A549 (cell line): ENCODE measurements around the gene DNAJB6. TPM values are rescaled to one million over a fixed set of nuclear protein-coding genes. Genes with fewer than 3 reads are reported as not detected.

ENCODE experiments used
- ATAC-seq, 2 experiments: fragments of 200-7000 bp in 1 of 2; fragments of >200 bp in 1 of 2; cut with Nextera tagmentation in 1 of 2; cut with Tn5 transposase in 1 of 2; 3 replicates each; pipeline versions ENCODE4 v1.8.0 to v1.9.1; 2018 to 2020; ENCODE audit warnings: mild to moderate bottlenecking in 1 of 2, moderate library complexity in 1 of 2
- CTCF ChIA-PET: fragments of 300-600 bp; sonication (Branson Sonifier 250); formaldehyde crosslinking; extraction: SDS; loops from one replicate; lab custom pipeline; 2021; ENCODE audit warnings: antibody characterized with exemption, inconsistent platforms; lab: Yijun Ruan, JAX
- POLR2A ChIA-PET: fragments of 350-600 bp; formaldehyde crosslinking; extraction: SDS; loops from one replicate; lab custom pipeline; 2021; ENCODE audit warnings: antibody characterized with exemption, inconsistent platforms; lab: Yijun Ruan, JAX
- DNase-seq, 2 experiments: peaks; one replicate each; pipeline versions ENCODE4 v3.0.0 to v3.0.0-alpha.2; 2011 to 2016; ENCODE audit warnings: low read depth in 1 of 2, low spot score in 1 of 2
- FAIRE-seq: peaks from 2 replicates; lab custom pipeline; 2011; peaks lifted over from hg19 to GRCh38; lab: Jason Lieb, UNC
- H3K27ac ChIP-seq, 2 experiments: fragments of >200 bp; sonication (Bioruptor Twin); formaldehyde crosslinking; 3 replicates each; pipeline ENCODE4 v1.5.1; 2016 to 2017
- H3K4me1 ChIP-seq: fragments of >200 bp; sonication (Bioruptor Twin); formaldehyde crosslinking; 3 replicates; pipeline ENCODE4 v1.6.1; 2016
- H3K4me2 ChIP-seq: fragments of >200 bp; sonication (Bioruptor Twin); formaldehyde crosslinking; 3 replicates; pipeline ENCODE4 v1.6.1; 2016
- H3K4me3 ChIP-seq: fragments of >200 bp; sonication (Bioruptor Twin); formaldehyde crosslinking; 3 replicates; pipeline ENCODE4 v1.5.1; 2016
- H3K9me3 ChIP-seq: fragments of >200 bp; sonication (Bioruptor Twin); formaldehyde crosslinking; 3 replicates; pipeline ENCODE4 v1.6.1; 2016
- CBX8 ChIP-seq: fragments of 200-600 bp; sonication (generic); IDR thresholded peaks from 2 replicates; pipeline ENCODE4 v1.6.1; 2016
- EHMT2 ChIP-seq: fragments of 200-600 bp; sonication (generic); IDR thresholded peaks from 2 replicates; pipeline ENCODE4 v1.6.1; 2016; ENCODE audit warnings: antibody characterized with exemption, low read depth, mild to moderate bottlenecking, moderate library complexity
- ELK1 ChIP-seq: fragments of 150-350 bp; IDR thresholded peaks from 2 replicates; pipeline ENCODE4 v1.6.1; 2014; ENCODE audit warnings: low read depth, mild to moderate bottlenecking, low read length
- ESRRA ChIP-seq: fragments of 150-350 bp; IDR thresholded peaks from 2 replicates; pipeline ENCODE4 v1.6.1; 2014; ENCODE audit warnings: mild to moderate bottlenecking, low read length, borderline replicate concordance
- FOSL2 ChIP-seq, 2 experiments: fragments of 450-650 bp in 1 of 2; fragments of >200 bp in 1 of 2; sonication (Bioruptor Twin) in 1 of 2; formaldehyde crosslinking; IDR thresholded peaks; 2 replicates each; pipeline versions ENCODE4 v1.5.0 to v1.6.1; 2016 to 2020; ENCODE audit warnings: mild to moderate bottlenecking in 1 of 2, moderate library complexity in 1 of 2
- FOXS1 ChIP-seq: fragments of 250-450 bp; sonication (Bioruptor Pico); IDR thresholded peaks from 2 replicates; pipeline ENCODE4 v1.5.0; 2020; ENCODE audit warnings: mild to moderate bottlenecking, moderate library complexity
- HDAC2 ChIP-seq: fragments of 200-600 bp; sonication (generic); IDR thresholded peaks from 2 replicates; pipeline ENCODE4 v1.6.1; 2016
- HES2 ChIP-seq: fragments of >200 bp; sonication (Bioruptor Twin); formaldehyde crosslinking; IDR thresholded peaks from 2 replicates; pipeline ENCODE4 v1.6.1; 2016
- HOXA7 ChIP-seq: fragments of 250-450 bp; sonication (Bioruptor Pico); IDR thresholded peaks from 2 replicates; pipeline ENCODE4 v1.5.0; 2020; ENCODE audit warnings: mild to moderate bottlenecking, moderate library complexity
- HOXB13 ChIP-seq: fragments of 250-450 bp; sonication (Bioruptor Pico); IDR thresholded peaks from 2 replicates; pipeline ENCODE4 v1.5.0; 2020; ENCODE audit warnings: low read depth, mild to moderate bottlenecking, moderate library complexity
- KDM1A ChIP-seq: fragments of 200-600 bp; sonication (generic); IDR thresholded peaks from 2 replicates; pipeline ENCODE4 v1.6.1; 2016; ENCODE audit warnings: low read depth, mild to moderate bottlenecking
- KDM5A ChIP-seq: fragments of 200-600 bp; sonication (generic); IDR thresholded peaks from 2 replicates; pipeline ENCODE4 v1.6.1; 2016; ENCODE audit warnings: antibody characterized with exemption, mild to moderate bottlenecking
- NR3C1 ChIP-seq: fragments of >200 bp; sonication (Bioruptor Twin); formaldehyde crosslinking; IDR thresholded peaks from 3 replicates; pipeline ENCODE4 v1.6.1; 2017
- PBX3 ChIP-seq: IDR thresholded peaks from 2 replicates; pipeline ENCODE4 v1.6.1; 2012
- POLR2A ChIP-seq: IDR thresholded peaks from 2 replicates; pipeline ENCODE4 v1.6.1; 2012; ENCODE audit warnings: mild to moderate bottlenecking, low read length
- RARB ChIP-seq: fragments of 250-450 bp; sonication (Bioruptor Pico); IDR thresholded peaks from 2 replicates; pipeline ENCODE4 v1.8.0; 2021; ENCODE audit warnings: mild to moderate bottlenecking, moderate library complexity
- RCOR1 ChIP-seq: fragments of 150-350 bp; IDR thresholded peaks from 2 replicates; pipeline ENCODE4 v1.6.1; 2014; ENCODE audit warnings: antibody characterized with exemption, low read length, low read depth
- RFX5 ChIP-seq: fragments of 450-650 bp; IDR thresholded peaks from 2 replicates; pipeline ENCODE4 v1.7.1; 2014; ENCODE audit warnings: antibody characterized with exemption, mild to moderate bottlenecking, moderate library complexity
- RNF2 ChIP-seq: fragments of 200-600 bp; sonication (generic); IDR thresholded peaks from 2 replicates; pipeline ENCODE4 v1.6.1; 2016; ENCODE audit warnings: low read depth, mild to moderate bottlenecking, antibody characterized with exemption, moderate library complexity, borderline replicate concordance
- SREBF2 ChIP-seq: fragments of 450-650 bp; IDR thresholded peaks from 2 replicates; pipeline ENCODE4 v1.6.1; 2014; ENCODE audit warnings: mild to moderate bottlenecking, moderate library complexity
- TP53 ChIP-seq: fragments of 250-450 bp; sonication (Bioruptor Pico); IDR thresholded peaks from 2 replicates; pipeline ENCODE4 v1.5.0; 2021; ENCODE audit warnings: mild to moderate bottlenecking, moderate library complexity
- ZC3H11A ChIP-seq: fragments of 450-650 bp; IDR thresholded peaks from 2 replicates; pipeline ENCODE4 v1.6.1; 2014; ENCODE audit warnings: antibody characterized with exemption, mild to moderate bottlenecking
- ZFP36 ChIP-seq: fragments of 450-650 bp; IDR thresholded peaks from 2 replicates; pipeline ENCODE4 v1.6.1; 2014; ENCODE audit warnings: borderline replicate concordance; ENCODE audit not compliant: partially characterized antibody
- ZSCAN20 ChIP-seq: fragments of 250-450 bp; sonication (Bioruptor Pico); IDR thresholded peaks from 2 replicates; pipeline ENCODE4 v1.8.0; 2022; ENCODE audit warnings: mild to moderate bottlenecking, moderate library complexity
- WGBS: methylation state at CpG from one replicate; pipeline ENCODE4 v1.1.6; 2017; ENCODE audit errors: missing lambda C conversion rate; 5-methylcytosine and 5-hydroxymethylcytosine counted together
- polyA plus RNA-seq, 4 experiments: library from polyadenylated mRNA; depleted of rRNA in 3 of 4; stranded (reverse); fragments of >200 nt; fragmentation: RNase III in 1 of 4; extraction: RNeasy Plus Mini Kit Qiagen cat#74134 plus additional on column Dnase treatment in 1 of 4; gene quantifications; 2 replicates in 3 of 4; 3 replicates in 1 of 4; pipeline ENCODE4 v1.2.3, GENCODE V29; 2011 to 2017
- TF ChIP-seq, protein P1 (sequence below): IDR thresholded peaks from 2 replicates; pipeline ENCODE4 v1.6.1; 2012
- TF ChIP-seq, protein P2 (sequence below): fragments of >200 bp; sonication (Bioruptor Twin); formaldehyde crosslinking; IDR thresholded peaks from 3 replicates; pipeline ENCODE4 v1.6.1; 2016

Gene DNAJB6
- polyA plus RNA-seq, 2 of the 4 experiments (the other 2 are of a cell fraction): 117 to 136 TPM

DNA sequence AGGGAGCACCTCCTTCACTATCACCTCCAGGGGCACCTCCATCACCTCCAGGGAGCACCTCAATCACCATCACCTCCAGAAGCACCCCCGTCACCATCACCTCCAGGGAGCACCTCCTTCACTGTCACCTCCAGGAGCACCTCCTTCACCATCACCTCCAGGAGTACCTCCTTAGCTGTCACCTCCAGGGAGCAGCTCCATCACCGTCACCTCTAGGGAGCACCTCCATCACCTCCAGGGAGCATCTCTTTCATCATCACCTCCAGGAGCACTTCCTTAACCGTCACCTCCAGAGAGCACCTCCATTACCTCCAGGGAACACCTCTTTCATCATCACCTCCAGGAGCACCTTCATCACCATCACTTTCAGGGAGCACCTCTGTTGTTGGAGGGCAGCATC is 103.0 kb downstream of the DNAJB6 start:
- H3K27ac ChIP-seq: no peak overlapping the region
- no peak overlapping the region for H3K4me3 ChIP-seq
- peaks cover 4% of the 10 kb centered on the region; the same call in 1 of the 3 replicates for H3K9me3 ChIP-seq
- ATAC-seq (no peak), DNase-seq (no peak), FAIRE-seq (no peak)
- no peaks in the 10 kb centered on the region for H3K4me1 ChIP-seq
- POLR2A ChIA-PET: no interaction called here
- CTCF ChIA-PET: no interaction called here
- TF ChIP-seq RARB (CRISPR knock-in tag) (no peak), ZC3H11A (no peak), NR3C1 (no peak), HOXB13 (CRISPR knock-in tag) (no peak), RCOR1 (no peak), KDM1A (no peak), HES2 (no peak), ZFP36 (no peak), RNF2 (no peak), KDM5A (no peak), CBX8 (no peak), POLR2A (no peak), PBX3 (no peak), ELK1 (no peak), ESRRA (no peak)
- TF ChIP-seq, protein P1, sequence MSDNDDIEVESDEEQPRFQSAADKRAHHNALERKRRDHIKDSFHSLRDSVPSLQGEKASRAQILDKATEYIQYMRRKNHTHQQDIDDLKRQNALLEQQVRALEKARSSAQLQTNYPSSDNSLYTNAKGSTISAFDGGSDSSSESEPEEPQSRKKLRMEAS: no peak
- H3K4me2 ChIP-seq: no peak overlapping the region
- 34% methylated on average over 3 of the region's 3 CpGs for WGBS

DNA sequence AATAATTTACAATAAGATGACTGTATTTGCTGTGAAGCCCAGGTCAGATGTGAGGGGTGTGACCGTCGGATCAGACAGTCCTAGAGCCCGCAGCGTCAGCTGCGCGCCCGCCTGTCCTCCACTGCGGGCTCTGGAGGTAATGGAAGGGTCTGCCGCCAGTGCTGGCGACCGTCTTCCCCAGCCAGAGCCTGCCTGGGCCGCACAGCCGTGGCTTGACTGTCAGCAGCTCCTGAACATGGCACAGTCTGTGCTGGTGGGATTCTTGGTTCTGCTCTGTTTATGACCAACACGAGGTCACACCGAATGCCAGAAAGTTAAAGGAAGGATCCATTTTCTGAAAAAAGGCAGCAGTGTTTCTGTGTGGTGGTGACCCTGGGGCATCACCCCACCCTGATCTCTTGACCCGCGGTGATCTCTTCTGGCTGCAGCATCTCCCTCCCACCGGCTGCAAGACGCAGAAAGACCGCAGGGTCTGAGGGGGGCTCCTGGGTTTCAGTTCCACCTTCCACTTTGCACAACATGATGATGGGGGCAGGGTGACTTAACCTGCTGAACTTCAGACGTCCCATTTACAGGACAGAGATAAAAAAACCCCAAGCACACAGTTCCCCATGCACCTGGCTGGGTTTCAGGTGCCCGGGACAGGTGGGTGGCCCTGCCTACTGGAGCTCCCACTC is 103.7 kb downstream of the DNAJB6 start:
- FAIRE-seq (no peak), ATAC-seq (no peak; a peak in 1 of 6 replicates), DNase-seq (no peak)
- no peak for TF ChIP-seq HOXA7
- no peak for TF ChIP-seq SREBF2
- TF ChIP-seq KDM1A: no peak
- 68% methylated on average over 16 of the region's 22 CpGs for WGBS
- no peak overlapping the region for H3K27ac ChIP-seq
- ChIA-PET POLR2A (no interaction called here), CTCF (interaction anchor here (1.1 kb wide), 1 partner anchor 18 kb away, joined by 3 read pairs; no protein-coding TSS in a partner anchor)
- H3K9me3 ChIP-seq: peaks cover 4% of the 10 kb centered on the region; the same call in 1 of the 3 replicates
- H3K4me1 ChIP-seq: no peaks in the 10 kb centered on the region
- H3K4me2 ChIP-seq: no peak overlapping the region
- H3K4me3 ChIP-seq: no peak overlapping the region

- WGBS: 75% methylated on average over 16 of the region's 17 CpGs
- FAIRE-seq (no peak), ATAC-seq (no peak), DNase-seq (no peak)
- ChIA-PET CTCF (interaction anchor here (1.1 kb wide), 1 partner anchor 18 kb away, joined by 3 read pairs; no protein-coding TSS in a partner anchor), POLR2A (no interaction called here)
- H3K4me1 ChIP-seq: no peaks in the 10 kb centered on the region
- peaks cover 4% of the 10 kb centered on the region; the same call in 1 of the 3 replicates for H3K9me3 ChIP-seq
- H3K4me2 ChIP-seq: no peak overlapping the region
- TF ChIP-seq, protein P2, sequence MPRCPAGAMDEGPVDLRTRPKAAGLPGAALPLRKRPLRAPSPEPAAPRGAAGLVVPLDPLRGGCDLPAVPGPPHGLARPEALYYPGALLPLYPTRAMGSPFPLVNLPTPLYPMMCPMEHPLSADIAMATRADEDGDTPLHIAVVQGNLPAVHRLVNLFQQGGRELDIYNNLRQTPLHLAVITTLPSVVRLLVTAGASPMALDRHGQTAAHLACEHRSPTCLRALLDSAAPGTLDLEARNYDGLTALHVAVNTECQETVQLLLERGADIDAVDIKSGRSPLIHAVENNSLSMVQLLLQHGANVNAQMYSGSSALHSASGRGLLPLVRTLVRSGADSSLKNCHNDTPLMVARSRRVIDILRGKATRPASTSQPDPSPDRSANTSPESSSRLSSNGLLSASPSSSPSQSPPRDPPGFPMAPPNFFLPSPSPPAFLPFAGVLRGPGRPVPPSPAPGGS: no peak
- TF ChIP-seq POLR2A (no peak), TP53 (CRISPR knock-in tag) (no peak), FOXS1 (CRISPR knock-in tag) (no peak), RNF2 (no peak), EHMT2 (no peak), FOSL2 (IDR thresholded peaks at IDR 0.05) (no peak), FOSL2 (CRISPR knock-in tag; IDR thresholded peaks at IDR 0.05) (no peak), SREBF2 (no peak), ZSCAN20 (no peak), HDAC2 (no peak), ZFP36 (no peak), CBX8 (no peak), RFX5 (no peak)
- TF ChIP-seq, all 56 proteins: peak for 0
- Histone ChIP-seq H3K27ac (no peak overlapping the region), H3K4me3 (no peak overlapping the region)
Measured at GRCh38 chr7:157441023-157441399, 104.2 kb downstream of the DNAJB6 start.
